A673 (cell line): ENCODE measurements around the gene SEPSECS. TPM values are rescaled to one million over a fixed set of nuclear protein-coding genes. Genes with fewer than 3 reads are reported as not detected.

Experiments used
- BruUV-seq: library from RNA; stranded (reverse); fragments of 400-500 nt; replicated peaks from 2 replicates; lab custom pipeline; 2021; lab: Mats Ljungman, UMichigan
- CTCF ChIA-PET: fragments of 300-600 bp; sonication (Branson Sonifier 250); formaldehyde crosslinking; loops from one replicate; lab custom pipeline; 2022; ENCODE audit warnings: antibody characterized with exemption; lab: Charles Lee
- POLR2A ChIA-PET: fragments of 300-600 bp; sonication (Branson Sonifier 250); formaldehyde crosslinking; loops from one replicate; lab custom pipeline; 2022; ENCODE audit warnings: antibody characterized with exemption; ENCODE audit not compliant: low non-redundant PET; lab: Charles Lee
- DNase-seq: peaks from one replicate; pipeline ENCODE4 v3.0.0-alpha.2; 2015; ENCODE audit warnings: low spot score
- H3K27ac ChIP-seq: fragments of 200-600 bp; sonication (generic); 2 replicates; pipeline ENCODE4 v1.5.1; 2016; ENCODE audit warnings: mixed run types, low read depth, mild to moderate bottlenecking, mixed read lengths, antibody characterized with exemption, low read length; ENCODE audit not compliant: poor library complexity, severe bottlenecking
- H3K27me3 ChIP-seq: fragments of 200-600 bp; sonication (generic); replicated peaks from 2 replicates; pipeline ENCODE4 v1.6.1; 2017; ENCODE audit warnings: mixed run types, low read depth, mild to moderate bottlenecking, mixed read lengths, antibody characterized with exemption, low read length; ENCODE audit not compliant: insufficient read depth, poor library complexity
- H3K36me3 ChIP-seq: fragments of 200-600 bp; sonication (generic); 2 replicates; pipeline ENCODE4 v1.6.1; 2016; ENCODE audit warnings: mixed run types, mild to moderate bottlenecking, mixed read lengths, antibody characterized with exemption, low read length; ENCODE audit not compliant: insufficient read depth, poor library complexity, severe bottlenecking
- H3K4me1 ChIP-seq: fragments of 200-600 bp; sonication (generic); 2 replicates; pipeline ENCODE4 v1.6.1; 2017; ENCODE audit warnings: mixed run types, mild to moderate bottlenecking, mixed read lengths, antibody characterized with exemption, low read length; ENCODE audit not compliant: insufficient read depth, poor library complexity, severe bottlenecking
- H3K4me3 ChIP-seq: fragments of 200-600 bp; sonication (generic); 2 replicates; pipeline ENCODE4 v1.5.1; 2016; ENCODE audit warnings: low read depth, mixed run types, mild to moderate bottlenecking, mixed read lengths, low read length; ENCODE audit not compliant: poor library complexity, severe bottlenecking
- H3K9me3 ChIP-seq: fragments of 200-600 bp; sonication (generic); 2 replicates; pipeline ENCODE4 v1.6.1; 2016; ENCODE audit warnings: mixed run types, low read depth, mild to moderate bottlenecking, mixed read lengths, antibody characterized with exemption, low read length; ENCODE audit not compliant: poor library complexity, severe bottlenecking
- EZH2 ChIP-seq: fragments of 200-600 bp; sonication (generic); IDR thresholded peaks from 2 replicates; pipeline ENCODE4 v1.6.1; 2017; ENCODE audit warnings: borderline replicate concordance, low read depth, mild to moderate bottlenecking, mixed read lengths, antibody characterized with exemption, low read length; ENCODE audit not compliant: poor library complexity, severe bottlenecking
- intact Hi-C: fragments of 100-400 bp; cut with micrococcal nuclease; formaldehyde crosslinking; loops from one replicate; pipeline ENCODE4 v1.10.0; 2022; ENCODE audit not compliant: unreplicated experiment
- total RNA-seq: library from RNA; stranded (reverse); gene quantifications from 2 replicates; pipeline ENCODE4 v1.2.3, GENCODE V29; 2021
- TF ChIP-seq, protein P1 (sequence below): fragments of 300-800, 200-600 bp; sonication (generic); conservative IDR thresholded peaks from 2 replicates; pipeline ENCODE4 v1.5.1; 2017; ENCODE audit warnings: low read depth, mild to moderate bottlenecking, antibody characterized with exemption, low read length, moderate library complexity, mixed read lengths

Gene SEPSECS
- total RNA-seq, 1 experiment from 2014 or later: 11.6 TPM

DNA sequence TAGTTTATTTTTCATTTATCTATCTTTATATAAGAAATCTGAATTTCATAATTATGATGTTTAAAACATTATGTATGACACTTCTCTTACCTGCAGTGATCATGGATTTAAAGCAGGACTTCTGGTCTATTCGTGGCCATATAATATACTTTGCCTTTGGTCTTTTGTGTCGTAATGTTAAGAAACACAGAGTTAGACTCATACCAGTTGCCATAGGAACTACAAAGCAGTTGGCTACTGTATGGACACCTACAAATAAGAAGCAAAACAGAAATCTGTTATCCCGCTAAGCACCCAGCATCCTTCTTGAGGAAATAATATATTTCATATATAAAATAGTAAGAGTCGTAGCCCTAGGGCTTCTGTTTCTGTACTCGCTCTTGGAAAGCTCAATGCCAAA lies 4.3 kb downstream of the SEPSECS start:
- no peak for TF ChIP-seq EZH2
- TF ChIP-seq, protein P1, sequence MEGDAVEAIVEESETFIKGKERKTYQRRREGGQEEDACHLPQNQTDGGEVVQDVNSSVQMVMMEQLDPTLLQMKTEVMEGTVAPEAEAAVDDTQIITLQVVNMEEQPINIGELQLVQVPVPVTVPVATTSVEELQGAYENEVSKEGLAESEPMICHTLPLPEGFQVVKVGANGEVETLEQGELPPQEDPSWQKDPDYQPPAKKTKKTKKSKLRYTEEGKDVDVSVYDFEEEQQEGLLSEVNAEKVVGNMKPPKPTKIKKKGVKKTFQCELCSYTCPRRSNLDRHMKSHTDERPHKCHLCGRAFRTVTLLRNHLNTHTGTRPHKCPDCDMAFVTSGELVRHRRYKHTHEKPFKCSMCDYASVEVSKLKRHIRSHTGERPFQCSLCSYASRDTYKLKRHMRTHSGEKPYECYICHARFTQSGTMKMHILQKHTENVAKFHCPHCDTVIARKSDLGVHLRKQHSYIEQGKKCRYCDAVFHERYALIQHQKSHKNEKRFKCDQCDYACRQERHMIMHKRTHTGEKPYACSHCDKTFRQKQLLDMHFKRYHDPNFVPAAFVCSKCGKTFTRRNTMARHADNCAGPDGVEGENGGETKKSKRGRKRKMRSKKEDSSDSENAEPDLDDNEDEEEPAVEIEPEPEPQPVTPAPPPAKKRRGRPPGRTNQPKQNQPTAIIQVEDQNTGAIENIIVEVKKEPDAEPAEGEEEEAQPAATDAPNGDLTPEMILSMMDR: no peak
- Histone ChIP-seq H3K4me1 (peaks cover 8% of the 10 kb centered on the region), H3K27me3 (no peaks in the 10 kb centered on the region), H3K27ac (no peak overlapping the region), H3K4me3 (no peak overlapping the region), H3K36me3 (no peaks in the 10 kb centered on the region), H3K9me3 (no peaks in the 10 kb centered on the region)
- CTCF ChIA-PET: no interaction called here
- no TSS peak for BruUV-seq
- POLR2A ChIA-PET: no interaction called here
- intact Hi-C loops: no loop called here
- DNase-seq: no peak

DNA sequence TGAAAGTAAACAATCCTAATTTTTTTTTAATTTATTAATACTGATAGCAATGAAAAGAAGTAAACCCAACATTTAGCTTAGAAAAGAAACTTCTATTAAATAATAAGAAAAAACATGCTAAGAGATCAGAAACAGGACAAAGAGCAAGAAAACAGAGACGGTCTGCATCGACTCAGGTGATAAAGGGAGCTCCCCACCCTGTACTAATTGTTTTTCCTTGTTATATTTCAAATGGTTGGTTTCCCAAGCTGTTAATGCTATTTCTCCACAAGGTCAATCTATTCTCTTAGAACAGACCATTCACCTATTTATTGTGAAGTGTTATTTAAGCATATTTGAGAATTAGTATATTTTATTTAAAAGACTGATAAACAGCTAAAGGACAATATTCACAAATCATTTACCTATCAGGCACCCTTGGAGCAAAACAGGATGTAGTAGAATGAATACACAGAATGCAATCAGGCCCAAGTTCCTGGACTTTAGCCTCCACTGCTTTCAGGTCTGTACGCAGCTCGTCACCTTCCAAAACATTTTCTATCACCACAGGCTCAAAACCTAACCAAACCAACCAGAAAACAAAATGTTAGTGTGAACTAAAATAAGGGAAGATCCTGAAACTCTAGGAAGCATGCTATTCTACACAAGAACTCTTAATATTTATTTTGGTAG lies 5.5 kb downstream of the SEPSECS start:
- POLR2A ChIA-PET: no interaction called here
- intact Hi-C loops: no loop called here
- CTCF ChIA-PET: no interaction called here

DNA sequence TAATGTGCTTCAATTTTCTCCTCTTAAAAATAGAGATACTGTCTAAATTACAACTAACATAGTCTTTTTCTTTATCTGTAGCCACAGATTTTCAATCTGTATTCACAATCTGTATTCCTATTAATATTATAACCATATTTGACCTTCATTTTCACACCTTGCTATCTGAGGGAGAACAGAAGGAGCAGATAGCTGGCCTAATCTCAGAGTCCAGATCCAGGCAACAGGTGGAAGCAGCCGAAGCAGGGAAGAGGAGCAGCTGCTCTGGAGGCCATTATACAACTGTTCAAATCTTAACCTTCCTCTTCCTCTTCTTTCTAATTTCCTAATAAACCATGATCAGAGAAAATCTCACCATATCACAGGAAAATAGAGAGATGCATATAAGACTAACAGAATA lies 14.2 kb downstream of the SEPSECS start:
- no peak overlapping the region for H3K27ac ChIP-seq
- CTCF ChIA-PET: no interaction called here
- POLR2A ChIA-PET: no interaction called here
- H3K4me1 ChIP-seq: no peaks in the 10 kb centered on the region
- no peaks in the 10 kb centered on the region for H3K9me3 ChIP-seq
- H3K4me3 ChIP-seq: no peak overlapping the region
- no TSS peak for BruUV-seq
- TF ChIP-seq EZH2: no peak
- TF ChIP-seq, protein P1: no peak
- no peaks in the 10 kb centered on the region for H3K36me3 ChIP-seq
- intact Hi-C loops: loop anchor here (5.0 to 10.0 kb wide), 2 partner anchors 164 to 661 kb away; no protein-coding TSS in a partner anchor
- no peak for DNase-seq
- no peaks in the 10 kb centered on the region for H3K27me3 ChIP-seq

More for the DNA sequence above, 5.5 kb downstream of the SEPSECS start:
- no TSS peak for BruUV-seq
- Histone ChIP-seq H3K36me3 (no peaks in the 10 kb centered on the region), H3K4me1 (peaks cover 8% of the 10 kb centered on the region), H3K4me3 (no peak overlapping the region), H3K27ac (no peak overlapping the region), H3K9me3 (no peaks in the 10 kb centered on the region), H3K27me3 (no peaks in the 10 kb centered on the region)
- TF ChIP-seq, protein P1: no peak
- no peak for TF ChIP-seq EZH2
- no peak for DNase-seq
